SK-N-SH (cell line): Measurements from ENCODE around the gene OTUD5.
"Not testable (repeated sequence)": the region's sequence is repeated elsewhere in the genome, so short reads cannot be mapped to it uniquely, and the experiment has no call there.

Source experiments
- EP300 ChIP-seq, 2 experiments: IDR thresholded peaks; 2 replicates each; pipeline versions ENCODE4 v1.4.0 to v1.6.1; 2012; ENCODE audit warnings: borderline replicate concordance in 1 of 2, low read depth in 1 of 2, low read length in 1 of 2
- EZH2phosphoT487 ChIP-seq: fragments of 200-600 bp; sonication (generic); IDR thresholded peaks from 2 replicates; pipeline ENCODE4 v1.6.1; 2017; ENCODE audit warnings: low read depth, mixed run types, mild to moderate bottlenecking, antibody characterized with exemption, moderate library complexity, borderline replicate concordance
- GABPA ChIP-seq: IDR thresholded peaks from 2 replicates; pipeline ENCODE4 v1.4.0; 2012; ENCODE audit warnings: low read depth, mild to moderate bottlenecking
- MXI1 ChIP-seq: IDR thresholded peaks from 2 replicates; pipeline ENCODE4 v1.6.1; 2012; ENCODE audit warnings: mild to moderate bottlenecking, low read depth, low read length, improper control_type of control experiment
- POLR2AphosphoS5 ChIP-seq: IDR thresholded peaks from 2 replicates; pipeline ENCODE4 v1.6.1; 2012; ENCODE audit warnings: low read depth, low read length
- TCF12 ChIP-seq: IDR thresholded peaks from 2 replicates; pipeline ENCODE4 v1.4.0; 2012
- TF ChIP-seq, protein P1 (sequence below): fragments of 200-600 bp; sonication (generic); IDR thresholded peaks from 2 replicates; pipeline ENCODE4 v1.6.1; 2017; ENCODE audit warnings: antibody characterized with exemption, mild to moderate bottlenecking, moderate library complexity
- TF ChIP-seq, protein P2 (sequence below): fragments of 150-350 bp; IDR thresholded peaks from 2 replicates; pipeline ENCODE4 v1.6.1; 2017; ENCODE audit warnings: antibody characterized with exemption, low read length, low read depth, borderline replicate concordance
- TF ChIP-seq, protein P3 (sequence below): IDR thresholded peaks from 2 replicates; pipeline ENCODE4 v1.4.0; 2012; ENCODE audit warnings: low read depth

DNA sequence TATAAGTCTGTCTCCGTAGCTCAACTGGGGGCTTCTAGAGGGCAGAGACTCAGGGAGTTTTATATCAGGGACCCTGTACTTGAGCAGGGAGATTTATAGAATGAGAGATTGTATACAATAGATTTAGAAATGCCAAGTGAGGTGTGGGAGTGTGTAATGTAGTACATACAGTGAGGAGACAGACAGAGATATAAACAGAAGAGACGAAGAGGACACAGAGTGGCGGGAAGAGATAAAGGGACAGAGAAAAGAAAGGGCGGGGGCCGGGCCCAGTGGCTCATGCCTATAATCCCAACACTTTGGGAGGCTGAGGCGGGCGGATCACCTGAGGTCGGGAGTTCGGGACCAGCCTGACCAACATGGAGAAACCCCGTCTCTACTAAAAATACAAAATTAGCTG, 22.9 kb upstream of the OTUD5 start:
- TF ChIP-seq GABPA; EZH2phosphoT487; MXI1; EP300 (IDR thresholded peaks at IDR 0.05; ENCODE audit: borderline replicate concordance in 1 of 2, low read depth in 1 of 2, low read length in 1 of 2); POLR2AphosphoS5; TCF12: not testable (repeated sequence)
- TF ChIP-seq, protein P1, sequence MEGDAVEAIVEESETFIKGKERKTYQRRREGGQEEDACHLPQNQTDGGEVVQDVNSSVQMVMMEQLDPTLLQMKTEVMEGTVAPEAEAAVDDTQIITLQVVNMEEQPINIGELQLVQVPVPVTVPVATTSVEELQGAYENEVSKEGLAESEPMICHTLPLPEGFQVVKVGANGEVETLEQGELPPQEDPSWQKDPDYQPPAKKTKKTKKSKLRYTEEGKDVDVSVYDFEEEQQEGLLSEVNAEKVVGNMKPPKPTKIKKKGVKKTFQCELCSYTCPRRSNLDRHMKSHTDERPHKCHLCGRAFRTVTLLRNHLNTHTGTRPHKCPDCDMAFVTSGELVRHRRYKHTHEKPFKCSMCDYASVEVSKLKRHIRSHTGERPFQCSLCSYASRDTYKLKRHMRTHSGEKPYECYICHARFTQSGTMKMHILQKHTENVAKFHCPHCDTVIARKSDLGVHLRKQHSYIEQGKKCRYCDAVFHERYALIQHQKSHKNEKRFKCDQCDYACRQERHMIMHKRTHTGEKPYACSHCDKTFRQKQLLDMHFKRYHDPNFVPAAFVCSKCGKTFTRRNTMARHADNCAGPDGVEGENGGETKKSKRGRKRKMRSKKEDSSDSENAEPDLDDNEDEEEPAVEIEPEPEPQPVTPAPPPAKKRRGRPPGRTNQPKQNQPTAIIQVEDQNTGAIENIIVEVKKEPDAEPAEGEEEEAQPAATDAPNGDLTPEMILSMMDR: not testable (repeated sequence)
- TF ChIP-seq, protein P2, sequence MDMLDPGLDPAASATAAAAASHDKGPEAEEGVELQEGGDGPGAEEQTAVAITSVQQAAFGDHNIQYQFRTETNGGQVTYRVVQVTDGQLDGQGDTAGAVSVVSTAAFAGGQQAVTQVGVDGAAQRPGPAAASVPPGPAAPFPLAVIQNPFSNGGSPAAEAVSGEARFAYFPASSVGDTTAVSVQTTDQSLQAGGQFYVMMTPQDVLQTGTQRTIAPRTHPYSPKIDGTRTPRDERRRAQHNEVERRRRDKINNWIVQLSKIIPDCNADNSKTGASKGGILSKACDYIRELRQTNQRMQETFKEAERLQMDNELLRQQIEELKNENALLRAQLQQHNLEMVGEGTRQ: not testable (repeated sequence)
- TF ChIP-seq, protein P3, sequence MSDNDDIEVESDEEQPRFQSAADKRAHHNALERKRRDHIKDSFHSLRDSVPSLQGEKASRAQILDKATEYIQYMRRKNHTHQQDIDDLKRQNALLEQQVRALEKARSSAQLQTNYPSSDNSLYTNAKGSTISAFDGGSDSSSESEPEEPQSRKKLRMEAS: not testable (repeated sequence)
